Rectal smooth muscle tissue (tissue), 1 donor: Measurements from ENCODE around the gene AK1.
A peak's percentile ranks its signal among the peaks of the same experiment; 100 is the strongest.

ENCODE experiments used
- H3K27ac ChIP-seq: one replicate; pipeline ENCODE4 v1.7.0; 2013; ENCODE audit warnings: low read depth, low read length, inconsistent platforms
- H3K27me3 ChIP-seq: one replicate; pipeline ENCODE4 v1.7.0; 2013; ENCODE audit warnings: low read length; ENCODE audit not compliant: control insufficient read depth, insufficient read depth
- H3K36me3 ChIP-seq: one replicate; pipeline ENCODE4 v1.7.0; 2013; ENCODE audit warnings: low read length; ENCODE audit not compliant: control insufficient read depth, insufficient read depth
- H3K4me1 ChIP-seq: one replicate; pipeline ENCODE4 v1.7.0; 2013; ENCODE audit warnings: low read length; ENCODE audit not compliant: control insufficient read depth, insufficient read depth
- H3K4me3 ChIP-seq: one replicate; pipeline ENCODE4 v1.7.0; 2013; ENCODE audit warnings: low read length
- H3K9ac ChIP-seq: one replicate; pipeline ENCODE4 v1.7.0; 2013; ENCODE audit warnings: low read length

AK1 gene

DNA sequence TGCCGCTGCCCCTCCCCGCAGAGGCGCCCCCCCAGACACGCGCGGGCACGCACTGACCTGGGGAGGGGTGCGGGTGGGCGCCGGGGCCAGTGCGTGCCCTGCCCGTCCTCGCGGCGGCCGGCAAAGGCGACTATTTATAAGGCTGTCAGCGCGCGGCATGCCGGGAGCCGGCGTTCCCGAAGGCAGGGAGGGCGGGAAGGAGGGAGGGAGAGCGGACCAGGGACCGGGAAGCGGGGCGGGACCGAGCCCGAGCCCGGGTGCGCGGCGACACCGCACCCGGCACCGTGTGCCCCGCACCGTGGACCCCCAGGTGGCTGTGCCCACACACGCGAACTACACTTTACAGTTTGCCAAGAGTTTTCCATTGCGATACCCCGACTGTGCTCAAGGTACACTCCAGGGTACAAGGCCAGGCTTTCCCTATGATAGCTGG is at the start of gene AK1:
AK1 (minus strand) TSS at position 110 of the 433 bp plus-strand sequence. CDS start 3,058 bp downstream, outside the sequence.
- Histone ChIP-seq H3K27me3 (no peaks in the 10 kb centered on the region), H3K9ac (peak within 1 kb of the TSS; percentile 77), H3K4me3 (peak within 1 kb of the TSS; percentile 77), H3K4me1 (peaks cover 32% of the 10 kb centered on the region), H3K36me3 (peaks cover under 1% of the 10 kb centered on the region), H3K27ac (peak within 1 kb of the TSS; percentile 74)

DNA sequence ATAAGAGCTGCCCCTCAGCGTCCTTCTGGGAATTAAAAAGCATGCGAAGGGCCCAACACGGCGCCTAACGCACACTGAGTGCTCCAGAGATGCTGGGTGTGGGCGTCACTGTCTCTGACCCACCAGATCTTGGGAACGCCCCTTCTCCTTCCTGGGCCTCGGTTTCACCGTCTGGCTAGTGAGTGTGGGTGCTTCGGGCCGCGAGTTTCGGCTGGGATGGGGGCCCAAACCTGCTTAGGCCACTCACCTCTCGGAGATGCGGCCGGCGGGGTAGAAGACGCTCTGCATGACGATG is 49.4 kb upstream of the AK1 start:
- H3K4me3 ChIP-seq: peak overlapping the region; percentile 29
- no peaks in the 10 kb centered on the region for H3K4me1 ChIP-seq
- H3K27ac ChIP-seq: no peak overlapping the region
- H3K9ac ChIP-seq: no peak overlapping the region
- no peaks in the 10 kb centered on the region for H3K36me3 ChIP-seq
- peaks cover 14% of the 10 kb centered on the region for H3K27me3 ChIP-seq

DNA sequence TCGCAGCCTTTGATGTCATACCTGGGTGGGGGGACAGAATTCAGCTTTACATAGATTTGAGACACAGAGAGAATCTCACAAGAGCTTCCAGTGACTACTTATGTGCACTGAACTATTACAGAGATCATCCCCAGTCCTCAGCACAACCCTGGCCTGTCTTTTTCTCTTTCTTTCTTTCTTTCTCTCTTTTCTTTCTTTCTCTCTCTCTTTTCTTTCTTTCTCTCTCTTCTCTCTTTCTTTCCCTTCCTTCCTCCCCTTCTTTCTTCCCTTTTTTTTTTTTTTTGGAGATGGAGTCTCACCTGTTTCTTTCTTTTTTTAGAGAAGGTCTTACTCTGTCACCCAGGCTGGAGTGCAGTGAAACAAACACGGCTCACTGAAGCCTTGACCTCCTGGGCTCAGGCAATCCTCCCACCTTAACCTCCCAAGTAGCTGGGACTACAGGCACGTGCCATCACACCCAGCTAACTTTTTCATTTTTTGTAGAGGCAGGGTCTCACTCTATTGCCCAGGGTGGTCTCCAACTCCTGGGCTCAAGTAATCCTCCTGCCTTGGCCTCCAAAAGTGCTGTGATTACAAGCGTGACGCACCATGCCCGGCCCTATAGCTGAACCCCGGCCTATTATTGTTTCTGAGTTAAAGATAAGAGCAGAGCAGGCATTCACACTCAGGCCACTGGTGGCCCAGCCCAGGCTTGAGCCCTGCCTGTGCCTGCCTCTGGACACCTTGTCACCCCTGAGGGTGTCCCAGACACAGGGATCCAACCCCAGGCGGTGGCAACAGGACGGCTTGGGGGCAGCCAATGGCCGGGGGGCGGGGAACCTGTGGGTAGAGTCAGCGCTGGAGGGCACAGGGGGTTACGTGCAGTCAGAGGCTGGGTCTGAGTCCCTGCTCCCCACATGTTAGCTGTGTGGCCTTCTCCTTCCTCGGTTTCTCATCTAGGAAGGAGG is 48.8 kb upstream of the AK1 start:
- no peaks in the 10 kb centered on the region for H3K36me3 ChIP-seq
- H3K9ac ChIP-seq: no peak overlapping the region
- H3K4me1 ChIP-seq: no peaks in the 10 kb centered on the region
- H3K4me3 ChIP-seq: peak overlapping the region; percentile 29
- H3K27ac ChIP-seq: no peak overlapping the region
- H3K27me3 ChIP-seq: peaks cover 14% of the 10 kb centered on the region

GRCh38 chr9:127924736-127925444 is 47.4 kb upstream of the AK1 start:
- no peaks in the 10 kb centered on the region for H3K4me1 ChIP-seq
- no peak overlapping the region for H3K9ac ChIP-seq
- H3K27me3 ChIP-seq: peaks cover 14% of the 10 kb centered on the region

DNA sequence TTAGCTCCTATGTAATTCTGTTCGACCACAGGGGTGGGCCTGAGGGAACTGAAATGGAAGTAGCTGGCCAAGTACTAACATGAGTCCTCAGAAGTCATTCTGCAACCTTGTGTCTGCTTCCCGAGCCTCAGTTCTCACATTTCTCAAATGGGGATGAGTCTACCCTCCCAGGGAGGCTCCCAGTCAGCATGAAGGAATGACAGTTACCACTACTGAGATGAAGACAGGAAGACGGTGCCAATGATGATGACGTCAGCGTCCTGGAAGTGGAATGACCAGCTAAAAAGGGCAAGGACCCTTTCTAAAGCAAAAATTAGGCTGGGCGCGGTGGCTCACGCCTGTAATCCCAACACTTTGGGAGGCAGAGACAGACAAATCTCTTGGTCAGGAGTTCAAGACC is 46.3 kb upstream of the AK1 start:
- Histone ChIP-seq H3K4me3 (no peak overlapping the region), H3K36me3 (no peaks in the 10 kb centered on the region), H3K27ac (no peak overlapping the region), H3K27me3 (peaks cover 14% of the 10 kb centered on the region), H3K4me1 (no peaks in the 10 kb centered on the region), H3K9ac (no peak overlapping the region)

More at GRCh38 chr9:127924736-127925444, 47.4 kb upstream of the AK1 start:
- Histone ChIP-seq H3K27ac (no peak overlapping the region), H3K4me3 (no peak overlapping the region), H3K36me3 (no peaks in the 10 kb centered on the region)

- H3K4me3 ChIP-seq: no peak overlapping the region
- H3K27ac ChIP-seq: no peak overlapping the region
- H3K9ac ChIP-seq: no peak overlapping the region
- peaks cover 14% of the 10 kb centered on the region for H3K27me3 ChIP-seq
- no peaks in the 10 kb centered on the region for H3K36me3 ChIP-seq
- peaks cover 2% of the 10 kb centered on the region for H3K4me1 ChIP-seq
These were observed 45.6 kb upstream of the AK1 start for GRCh38 chr9:127923046-127923445.

- Histone ChIP-seq H3K36me3 (no peaks in the 10 kb centered on the region), H3K27me3 (peaks cover 10% of the 10 kb centered on the region), H3K4me3 (peak overlapping the region; percentile 22), H3K27ac (no peak overlapping the region), H3K4me1 (peaks cover 9% of the 10 kb centered on the region), H3K9ac (no peak overlapping the region)
These were observed 44.2 kb upstream of the AK1 start for GRCh38 chr9:127921557-127922120.

- H3K36me3 ChIP-seq: no peaks in the 10 kb centered on the region
- H3K9ac ChIP-seq: no peak overlapping the region
- H3K4me1 ChIP-seq: peaks cover 13% of the 10 kb centered on the region
- no peak overlapping the region for H3K27ac ChIP-seq
- no peak overlapping the region for H3K4me3 ChIP-seq
- H3K27me3 ChIP-seq: peaks cover 6% of the 10 kb centered on the region
These were observed 43.3 kb upstream of the AK1 start for GRCh38 chr9:127920794-127921193.

DNA sequence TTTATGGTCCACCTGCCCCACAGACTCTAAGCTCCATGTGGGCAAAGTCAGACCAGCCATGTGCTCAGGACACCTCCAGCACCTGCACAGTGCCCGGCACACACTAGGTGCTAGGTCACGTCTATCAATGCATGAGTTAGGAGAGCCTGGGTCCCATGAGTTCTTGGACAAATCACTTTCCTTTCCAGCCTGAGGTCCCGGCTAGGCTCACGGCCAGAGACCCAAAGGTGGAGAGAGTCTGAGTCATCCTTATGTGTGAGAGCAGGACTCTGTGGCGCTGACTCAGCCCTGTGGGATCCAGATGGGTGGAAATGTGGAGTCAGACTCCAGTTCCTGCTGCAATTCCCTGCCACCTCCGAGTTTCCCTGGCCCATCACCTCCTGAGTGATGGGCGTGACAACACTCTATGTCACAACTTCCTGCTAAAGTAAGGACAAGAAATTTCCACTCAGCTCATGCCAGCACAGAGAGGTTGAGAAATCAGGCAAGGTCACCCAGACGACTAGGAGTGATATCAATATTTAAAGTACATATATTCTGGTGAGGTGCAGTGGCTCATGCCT is 41.9 kb upstream of the AK1 start:
- Histone ChIP-seq H3K4me3 (no peak overlapping the region), H3K27me3 (peaks cover 6% of the 10 kb centered on the region), H3K36me3 (no peaks in the 10 kb centered on the region), H3K9ac (no peak overlapping the region), H3K4me1 (peaks cover 13% of the 10 kb centered on the region), H3K27ac (no peak overlapping the region)

DNA sequence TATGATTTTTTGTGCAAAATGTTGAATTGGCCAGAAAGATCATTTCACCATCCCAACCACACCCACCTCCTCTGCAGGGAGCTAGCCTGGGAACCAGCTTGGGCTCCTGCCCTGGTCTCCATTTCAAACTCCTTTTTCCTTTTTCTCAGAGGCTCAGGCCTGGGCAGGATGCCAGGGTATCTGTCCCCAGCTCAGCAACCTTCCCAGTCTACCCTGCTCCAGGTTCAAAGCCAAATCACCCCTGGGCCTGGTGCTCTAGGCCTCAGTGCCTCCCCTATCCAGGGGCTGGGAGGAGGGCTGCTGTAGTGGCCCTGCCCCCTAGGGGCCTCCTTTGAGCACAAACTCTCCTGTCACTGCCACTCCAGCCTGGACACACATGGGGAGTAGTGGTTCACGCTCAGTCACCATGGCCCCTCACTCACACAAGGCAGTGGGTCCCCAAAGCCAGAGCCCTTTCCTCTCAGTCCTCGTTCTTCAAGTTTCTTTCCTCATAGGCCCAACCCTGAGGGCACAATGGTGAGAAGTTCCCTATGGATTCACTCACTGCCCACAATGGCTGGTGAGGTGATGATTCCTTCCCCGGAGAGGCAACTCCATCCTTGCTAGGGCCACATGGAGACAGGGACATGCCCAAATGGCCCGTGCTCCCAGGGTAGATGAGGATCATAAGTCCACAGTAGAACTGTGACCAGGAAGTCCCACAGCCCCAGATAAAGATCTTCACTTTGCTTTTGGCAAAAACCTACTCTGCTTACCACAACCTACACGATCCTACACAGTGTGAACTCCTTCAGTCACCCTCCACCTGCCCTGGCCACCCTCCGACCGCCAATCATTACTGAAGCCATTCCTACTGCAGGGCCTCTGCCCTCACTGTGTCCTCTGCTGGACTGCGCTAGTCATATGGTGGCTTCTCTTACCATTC is 41.0 kb upstream of the AK1 start:
- Histone ChIP-seq H3K27me3 (peaks cover 6% of the 10 kb centered on the region), H3K4me1 (peaks cover 13% of the 10 kb centered on the region), H3K36me3 (no peaks in the 10 kb centered on the region), H3K27ac (no peak overlapping the region), H3K9ac (no peak overlapping the region), H3K4me3 (no peak overlapping the region)

- Histone ChIP-seq H3K4me3 (no peak overlapping the region), H3K27ac (peak overlapping the region; percentile 71), H3K4me1 (peaks cover 13% of the 10 kb centered on the region), H3K9ac (no peak overlapping the region), H3K27me3 (peaks cover 4% of the 10 kb centered on the region), H3K36me3 (no peaks in the 10 kb centered on the region)
These were observed 40.1 kb upstream of the AK1 start for GRCh38 chr9:127917603-127918002.
